NCI-H1092 treated with DMSO at 0.1 percent for 48 hours (cell line): ENCODE results near the gene NES.
A peak's percentile ranks its signal among the peaks of the same experiment; 100 is the strongest.

Source experiments
- DNase-seq: peaks from one replicate; lab custom pipeline; 2025; lab: John Stamatoyannopoulos, UW

NES gene

DNA sequence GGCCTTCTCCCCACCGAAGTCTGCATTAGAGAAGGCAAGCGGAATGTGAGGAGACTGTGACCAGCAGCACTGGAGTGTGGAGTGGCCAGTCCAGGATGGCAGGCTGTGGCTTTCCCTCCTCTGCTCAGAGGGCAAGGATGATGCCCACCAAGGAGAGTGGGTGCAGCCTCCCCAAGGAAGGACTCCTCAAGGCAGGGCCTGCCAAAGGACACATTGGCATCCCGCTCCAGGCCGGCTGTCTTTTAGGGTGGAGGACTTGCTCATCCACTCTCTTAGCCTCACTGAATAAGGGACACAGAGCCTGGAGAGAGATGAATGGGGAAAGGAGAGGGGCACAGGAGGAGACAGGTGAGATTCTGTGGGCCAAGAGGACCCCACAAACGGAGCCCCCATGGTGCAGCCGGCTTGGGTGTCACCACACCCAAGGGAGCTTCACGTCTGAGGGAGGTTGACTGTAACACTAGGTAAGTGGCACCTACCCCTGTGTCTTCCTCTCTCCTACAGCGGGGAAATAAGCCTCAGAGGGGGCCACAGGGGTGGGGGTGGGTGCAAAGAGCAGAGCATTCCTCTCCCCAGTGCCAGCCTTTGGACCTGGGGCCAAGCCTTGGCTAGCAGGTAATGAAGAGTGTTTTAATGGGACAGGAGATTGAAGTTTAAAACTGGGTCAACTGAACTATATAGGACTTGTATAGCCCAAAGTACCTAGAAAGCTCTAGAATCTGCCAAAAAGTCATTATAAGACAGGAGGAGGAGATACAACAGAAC, 4.2 kb upstream of the NES start:
- no peak for DNase-seq

DNA sequence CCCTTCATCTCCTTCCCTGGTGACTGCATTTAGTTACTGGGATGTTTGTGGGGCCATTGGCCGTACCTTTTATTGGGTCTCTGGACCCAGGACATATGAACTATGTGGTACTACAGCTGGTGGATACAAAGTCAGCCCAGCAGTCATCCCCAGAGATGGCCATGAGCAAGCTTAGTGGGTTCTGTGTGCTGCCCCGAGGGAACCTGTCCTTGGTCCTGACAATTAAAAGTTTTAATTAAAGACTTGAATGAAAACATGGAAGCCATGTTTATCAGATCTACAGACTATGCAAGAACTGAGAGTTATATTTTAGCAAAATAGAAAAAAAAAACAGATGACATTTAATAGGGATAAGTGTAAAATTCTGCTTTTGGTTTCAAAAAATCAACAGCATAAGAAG, 2.8 kb upstream of the NES start:
- no peak for DNase-seq

GRCh38 chr1:156677616-156678596, 699 bp upstream of the NES start:
- peak; percentile 17 for DNase-seq

DNA sequence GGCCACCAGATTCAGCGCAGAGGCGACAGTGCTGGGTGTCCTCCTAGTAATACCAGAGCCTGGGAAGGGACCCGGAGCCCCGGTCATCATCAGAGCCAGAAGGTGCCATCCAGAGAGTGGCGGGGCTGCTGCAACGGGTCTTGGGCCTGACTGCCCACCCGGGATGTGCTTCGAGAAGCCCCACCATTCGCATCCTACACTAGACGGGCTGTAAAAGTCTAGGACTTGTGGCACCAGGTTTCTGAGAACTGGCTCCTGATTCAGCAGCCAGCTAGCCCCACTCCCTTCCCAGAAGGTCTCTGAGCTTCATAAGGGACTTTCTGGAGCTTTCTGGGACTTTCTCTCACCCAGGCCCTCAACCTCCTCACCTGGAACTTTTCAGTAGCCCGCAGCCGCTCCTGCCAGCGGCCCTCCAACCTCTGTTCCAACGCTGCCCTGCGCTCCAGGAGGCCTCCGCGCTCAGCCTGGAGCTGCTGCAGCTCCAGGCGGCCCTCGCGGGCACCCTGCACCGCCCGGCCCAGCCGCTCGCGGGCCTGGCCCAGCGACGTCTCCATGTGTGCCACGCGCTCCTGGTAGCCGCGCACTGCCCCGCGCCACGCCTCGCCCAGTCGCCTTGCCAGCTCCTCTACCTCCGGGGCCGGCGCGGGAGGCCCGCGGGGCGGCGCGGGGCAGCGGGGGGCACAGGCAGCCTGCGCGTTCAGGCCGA, 940 bp downstream of the NES start:
- DNase-seq: no peak

GRCh38 chr1:156675210-156676113, 1.7 kb downstream of the NES start:
- no peak for DNase-seq

GRCh38 chr1:156673387-156674121, 3.7 kb downstream of the NES start:
- DNase-seq: no peak

- DNase-seq: no peak
Measured at GRCh38 chr1:156671804-156672203, 5.4 kb downstream of the NES start.

GRCh38 chr1:156670791-156671190, 6.4 kb downstream of the NES start:
- no peak for DNase-seq

GRCh38 chr1:156670359-156670758, 6.8 kb downstream of the NES start:
- DNase-seq: no peak

DNA sequence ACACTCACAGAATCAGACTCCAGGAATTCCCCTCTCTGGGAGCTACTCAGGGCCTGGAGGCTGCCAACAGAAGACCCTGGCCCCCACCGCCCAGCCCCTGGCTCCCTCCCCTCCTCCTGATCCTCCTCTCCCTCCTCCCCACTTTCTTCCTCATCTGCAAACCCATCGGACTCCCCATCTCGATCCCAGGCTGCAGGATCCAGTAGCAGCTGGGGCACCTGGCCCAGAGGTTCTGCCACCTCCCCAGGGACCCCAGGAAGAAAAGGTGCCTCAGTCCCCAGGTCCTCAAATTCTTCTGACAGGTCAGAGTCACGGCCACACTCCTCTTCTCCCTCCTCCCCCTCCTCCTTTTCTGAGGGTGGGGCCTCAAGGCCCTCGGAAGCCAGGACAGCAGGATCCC, 7.4 kb downstream of the NES start:
- DNase-seq: no peak

GRCh38 chr1:156668801-156669637, 8.2 kb downstream of the NES start:
- DNase-seq: no peak

DNA sequence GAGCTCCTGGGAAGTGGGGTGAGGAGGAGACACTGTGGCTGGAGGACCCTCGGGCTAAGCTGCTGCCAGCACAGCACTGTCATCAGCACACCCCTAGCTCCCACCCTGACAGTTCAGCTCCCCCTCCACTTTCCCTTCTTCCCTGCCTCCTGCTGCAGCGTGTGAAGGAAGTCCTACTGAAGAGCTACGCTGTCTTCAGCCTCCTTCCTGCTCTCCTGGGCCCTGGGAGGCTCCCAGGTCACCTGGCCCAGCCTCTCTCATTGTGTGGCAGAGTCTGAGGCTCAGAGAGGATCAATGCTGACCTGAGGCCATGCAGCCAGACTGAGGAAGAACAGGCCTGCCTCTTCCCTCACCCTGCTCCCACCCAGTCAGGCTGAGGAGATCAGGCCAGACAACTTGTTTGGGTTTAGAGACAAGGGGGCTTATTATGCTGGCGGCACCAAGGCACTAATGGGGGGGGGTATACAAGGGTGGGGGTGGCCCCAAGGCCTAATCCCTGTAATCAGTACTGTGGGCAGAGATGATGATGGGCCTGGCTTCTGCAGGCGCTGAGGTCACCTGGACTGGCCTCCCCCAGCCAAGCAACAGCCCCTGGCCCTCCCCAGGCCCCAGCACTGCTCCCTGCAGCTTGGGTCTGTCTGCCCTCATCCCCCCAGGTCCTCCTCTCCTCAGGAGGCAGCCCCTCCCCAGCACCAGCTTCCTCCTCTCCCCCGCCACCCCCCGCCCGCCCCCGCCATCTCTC, 9.1 kb downstream of the NES start:
- no peak for DNase-seq

DNA sequence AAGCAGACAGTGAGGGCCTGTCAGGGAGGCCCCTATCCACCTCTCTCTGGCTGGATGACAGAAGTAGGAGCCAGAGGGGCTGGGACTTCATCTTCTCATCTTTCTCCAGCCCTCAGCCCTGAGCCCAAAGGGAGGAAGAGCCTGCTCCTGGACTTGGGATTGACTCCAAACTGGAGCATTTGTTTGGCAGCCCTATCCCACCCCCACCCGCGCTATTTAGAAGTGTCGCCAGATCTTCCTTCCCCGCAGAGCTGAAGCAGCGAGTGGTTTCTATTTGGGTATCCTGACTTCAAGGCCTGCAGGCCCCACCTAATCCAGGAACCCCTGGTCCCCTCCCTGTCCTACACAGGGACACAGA, 9.6 kb downstream of the NES start:
- DNase-seq: no peak

GRCh38 chr1:156666862-156667609, 10.2 kb downstream of the NES start:
- no peak for DNase-seq

GRCh38 chr1:156665539-156665938, 11.7 kb downstream of the NES start:
- DNase-seq: no peak

DNA sequence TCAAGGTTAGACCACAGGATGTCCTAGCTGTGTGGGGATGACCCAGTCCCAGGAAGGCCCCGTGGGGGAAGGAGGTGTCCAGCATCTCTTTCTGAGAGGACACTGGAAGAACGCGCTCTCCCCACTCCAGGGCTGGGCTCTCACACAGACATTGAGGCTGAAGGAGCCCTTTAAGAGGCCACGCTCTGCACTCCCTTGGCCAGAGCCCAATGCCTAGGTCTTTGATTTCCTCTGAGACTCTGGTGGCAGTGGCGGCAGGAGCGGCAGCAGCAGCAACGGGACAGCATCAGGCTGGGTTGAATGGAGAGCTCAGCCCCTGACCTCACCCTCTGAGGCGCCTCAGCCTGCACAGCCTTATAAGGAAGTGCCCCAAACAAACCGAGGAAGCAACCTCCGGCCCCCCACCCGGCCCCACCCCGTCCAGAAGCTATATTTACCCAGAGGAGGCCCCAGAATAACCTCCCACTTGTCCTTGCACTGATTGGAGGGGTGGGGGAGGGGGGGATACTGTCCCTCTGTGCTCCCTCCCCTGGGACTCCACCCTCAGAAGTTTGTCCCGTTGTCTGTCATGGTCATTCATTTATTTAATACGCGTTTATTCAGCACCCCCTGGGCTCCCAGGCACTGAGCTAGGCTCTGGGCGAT, 12.3 kb downstream of the NES start:
- no peak for DNase-seq

DNA sequence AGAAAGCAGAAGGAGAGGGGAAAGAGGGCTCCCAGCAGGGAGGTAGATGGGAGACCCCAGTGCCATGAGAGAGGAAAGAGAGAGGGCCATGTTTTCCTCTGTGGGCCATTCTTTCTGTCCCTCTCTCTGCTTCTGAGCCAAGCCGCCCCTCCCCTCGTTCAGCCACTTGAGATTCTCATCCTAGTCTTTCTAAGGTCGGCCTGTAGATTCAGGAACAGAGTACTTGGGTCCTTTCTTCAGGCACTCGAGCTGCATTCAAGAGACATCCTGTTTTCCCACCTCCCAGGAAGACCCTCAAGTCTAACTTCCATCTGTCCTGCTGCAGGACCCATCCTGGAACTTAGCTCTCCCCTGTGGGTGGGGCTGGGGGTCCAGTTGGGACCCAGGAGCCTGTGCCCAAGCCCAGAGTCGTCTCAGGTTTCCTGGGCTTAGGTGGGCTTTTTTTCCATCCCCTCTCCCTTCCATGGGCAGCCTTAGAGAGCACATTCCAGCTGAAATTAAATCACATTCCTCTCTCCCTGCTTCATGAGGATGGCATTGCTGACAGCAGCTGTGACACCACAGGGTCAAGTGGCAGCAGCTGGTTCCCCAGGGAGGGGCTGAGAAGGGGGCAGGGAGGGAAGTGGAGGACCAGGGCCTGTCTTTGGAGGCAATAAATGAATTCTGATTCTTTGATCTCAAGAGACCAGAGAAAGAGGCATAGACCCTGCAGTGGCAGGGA, 13.0 kb downstream of the NES start:
- DNase-seq: no peak
